ENCODE data around the gene CLDN19.

DNA sequence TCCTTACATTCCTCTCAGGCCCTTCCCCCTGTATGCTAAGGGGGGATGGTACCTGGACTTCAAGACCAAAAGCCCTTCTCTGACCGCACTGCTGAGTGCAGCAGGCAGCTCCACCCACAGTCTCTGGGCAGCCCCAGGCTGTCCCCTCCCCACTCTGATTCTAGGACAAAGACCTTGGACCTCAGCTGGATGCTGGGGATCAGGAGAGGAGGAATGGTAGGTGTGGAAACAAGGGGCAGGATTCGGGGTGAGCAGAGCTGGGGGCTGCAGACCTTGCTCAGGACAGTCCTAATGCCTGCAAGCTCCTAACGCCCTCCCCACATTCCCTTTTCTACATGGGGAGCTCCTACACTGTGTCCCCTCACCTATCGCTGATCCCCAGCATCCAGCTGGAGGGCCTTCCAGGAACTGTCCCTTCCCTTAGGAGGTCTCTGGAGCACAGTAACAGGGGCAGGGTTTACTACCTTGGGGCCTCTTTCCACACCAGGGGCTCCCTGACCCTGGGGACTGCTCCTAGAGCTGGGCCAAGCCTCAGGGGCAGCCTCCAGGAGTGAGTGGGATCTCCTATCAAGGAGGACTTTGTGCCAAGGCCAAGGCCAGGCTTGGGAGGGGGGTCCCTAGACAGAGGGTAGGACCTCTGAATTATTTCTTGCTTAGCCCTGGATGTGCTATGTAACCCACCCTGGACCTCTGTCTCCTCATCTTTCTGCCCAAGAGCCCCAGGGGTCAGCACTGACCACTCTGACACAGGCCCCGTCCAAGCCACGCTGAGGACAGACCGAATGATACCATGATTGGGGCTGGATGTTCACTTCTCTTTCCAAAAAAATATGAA lies 5.6 kb downstream of the CLDN19 start:
- TF ChIP-seq, protein P1, sequence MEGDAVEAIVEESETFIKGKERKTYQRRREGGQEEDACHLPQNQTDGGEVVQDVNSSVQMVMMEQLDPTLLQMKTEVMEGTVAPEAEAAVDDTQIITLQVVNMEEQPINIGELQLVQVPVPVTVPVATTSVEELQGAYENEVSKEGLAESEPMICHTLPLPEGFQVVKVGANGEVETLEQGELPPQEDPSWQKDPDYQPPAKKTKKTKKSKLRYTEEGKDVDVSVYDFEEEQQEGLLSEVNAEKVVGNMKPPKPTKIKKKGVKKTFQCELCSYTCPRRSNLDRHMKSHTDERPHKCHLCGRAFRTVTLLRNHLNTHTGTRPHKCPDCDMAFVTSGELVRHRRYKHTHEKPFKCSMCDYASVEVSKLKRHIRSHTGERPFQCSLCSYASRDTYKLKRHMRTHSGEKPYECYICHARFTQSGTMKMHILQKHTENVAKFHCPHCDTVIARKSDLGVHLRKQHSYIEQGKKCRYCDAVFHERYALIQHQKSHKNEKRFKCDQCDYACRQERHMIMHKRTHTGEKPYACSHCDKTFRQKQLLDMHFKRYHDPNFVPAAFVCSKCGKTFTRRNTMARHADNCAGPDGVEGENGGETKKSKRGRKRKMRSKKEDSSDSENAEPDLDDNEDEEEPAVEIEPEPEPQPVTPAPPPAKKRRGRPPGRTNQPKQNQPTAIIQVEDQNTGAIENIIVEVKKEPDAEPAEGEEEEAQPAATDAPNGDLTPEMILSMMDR (IDR thresholded peaks at IDR 0.05): no peak
- TF ChIP-seq POLR2AphosphoS5 (IDR thresholded peaks at IDR 0.05): no peak
- TF ChIP-seq EP300 (IDR thresholded peaks at IDR 0.05): no peak
- no peak for TF ChIP-seq POLR2A (IDR thresholded peaks at IDR 0.05; ENCODE audit: low read depth)

Data from esophagus muscularis mucosa (tissue), 4 donors.